ENCODE measurements around the gene KLHDC8A.
"Not testable (repeated sequence)": the region's sequence is repeated elsewhere in the genome, so short reads cannot be mapped to it uniquely, and the experiment has no call there.

KLHDC8A gene

GRCh38 chr1:205317311-205317917 is 39.3 kb downstream of the KLHDC8A start:
- DNase-seq: no peak

- DNase-seq: no peak
Observed at GRCh38 chr1:205316161-205316566, 40.6 kb downstream of the KLHDC8A start.

GRCh38 chr1:205315008-205315618 is 41.6 kb downstream of the KLHDC8A start:
- no peak for DNase-seq

GRCh38 chr1:205313563-205314308 is 43.0 kb downstream of the KLHDC8A start:
- DNase-seq: no peak

- no peak for DNase-seq
Observed at GRCh38 chr1:205312866-205313562, 43.7 kb downstream of the KLHDC8A start.

GRCh38 chr1:205310976-205311704 is 45.6 kb downstream of the KLHDC8A start:
- no peak for DNase-seq

- DNase-seq: no peak
Observed at GRCh38 chr1:205309741-205310140, 47.0 kb downstream of the KLHDC8A start.

- no peak for DNase-seq
Observed at GRCh38 chr1:205306929-205307566, 49.7 kb downstream of the KLHDC8A start.

GRCh38 chr1:205304695-205305070 is 52.0 kb downstream of the KLHDC8A start:
- DNase-seq: no peak

- no peak for DNase-seq
Observed at GRCh38 chr1:205304046-205304694, 52.6 kb downstream of the KLHDC8A start.

- DNase-seq: no peak
Observed at GRCh38 chr1:205303247-205303888, 53.4 kb downstream of the KLHDC8A start.

- DNase-seq: no peak
Observed at GRCh38 chr1:205301842-205302588, 54.7 kb downstream of the KLHDC8A start.

- DNase-seq: peak; percentile 61
Observed at GRCh38 chr1:205301205-205301821, 55.4 kb downstream of the KLHDC8A start.

GRCh38 chr1:205300149-205300548 is 56.6 kb downstream of the KLHDC8A start:
- no peak for DNase-seq

- DNase-seq: peak; percentile 93
Observed at GRCh38 chr1:205298191-205298994, 58.3 kb downstream of the KLHDC8A start.

- not testable (repeated sequence) for DNase-seq
Observed at GRCh38 chr1:205297546-205298177, 59.1 kb downstream of the KLHDC8A start.

GRCh38 chr1:205296154-205296553 is 60.6 kb downstream of the KLHDC8A start:
- no peak for DNase-seq

- no peak for DNase-seq
Observed at GRCh38 chr1:205294934-205295333, 61.8 kb downstream of the KLHDC8A start.
